Natural killer cell (primary cell): Measurements from ENCODE around the gene TGFB1. TPM values are rescaled to one million over a fixed set of nuclear protein-coding genes. Genes with fewer than 3 reads are reported as not detected.

ENCODE experiments used
- ATAC-seq, 3 donors: fragments of 150-1000 bp in 2 of 3; fragments of 200-7000 bp in 1 of 3; cut with Tn5 transposase; 1 replicate in 1 of 3; 2 replicates in 2 of 3; pipeline ENCODE4 v1.10.0; 2021; ENCODE audit warnings: mild to moderate bottlenecking in 2 of 3, moderate library complexity in 2 of 3
- DNase-seq, 2 donors: peaks; one replicate each; pipeline versions ENCODE4 v3.0.0 to v3.0.0-alpha.2; 2013 to 2021; ENCODE audit warnings: mixed read lengths in 1 of 2
- H3K27ac ChIP-seq: one replicate; pipeline ENCODE4 v1.5.1; 2013; ENCODE audit warnings: mild to moderate bottlenecking, low read length
- H3K27me3 ChIP-seq: one replicate; pipeline ENCODE4 v1.6.1; 2013; ENCODE audit warnings: low read length; ENCODE audit not compliant: control insufficient read depth, insufficient read depth
- H3K36me3 ChIP-seq: one replicate; pipeline ENCODE4 v1.6.1; 2013; ENCODE audit warnings: low read length; ENCODE audit not compliant: control insufficient read depth, insufficient read depth
- H3K4me1 ChIP-seq: one replicate; pipeline ENCODE4 v1.6.1; 2013; ENCODE audit warnings: low read length; ENCODE audit not compliant: control insufficient read depth, insufficient read depth
- H3K4me3 ChIP-seq: one replicate; pipeline ENCODE4 v1.5.1; 2013; ENCODE audit warnings: low read length
- H3K9me3 ChIP-seq: one replicate; pipeline ENCODE4 v1.6.1; 2013; ENCODE audit warnings: low read length; ENCODE audit not compliant: control insufficient read depth, insufficient read depth
- H3K27ac Mint-ChIP-seq, 2 donors: one replicate each; pipeline ENCODE4 v1.8.0; 2022; ENCODE audit warnings: mild to moderate bottlenecking in 2 of 2, mixed read lengths in 2 of 2, moderate library complexity in 1 of 2
- H3K27me3 Mint-ChIP-seq, 2 donors: one replicate each; pipeline ENCODE4 v1.8.0; 2022; ENCODE audit warnings: low read depth in 2 of 2, mixed read lengths in 2 of 2
- H3K36me3 Mint-ChIP-seq: one replicate; pipeline ENCODE4 v1.8.0; 2022; ENCODE audit warnings: mixed read lengths
- H3K4me1 Mint-ChIP-seq, 2 donors: one replicate each; pipeline ENCODE4 v1.8.0; 2022; ENCODE audit warnings: mixed read lengths in 2 of 2
- H3K4me3 Mint-ChIP-seq: one replicate; pipeline ENCODE4 v1.8.0; 2022; ENCODE audit warnings: mild to moderate bottlenecking, moderate library complexity, mixed read lengths
- H3K9me3 Mint-ChIP-seq, 2 donors: one replicate each; pipeline ENCODE4 v1.8.0; 2022; ENCODE audit warnings: mixed read lengths in 2 of 2
- WGBS: methylation state at CpG from one replicate; pipeline ENCODE4 v1.1.7; 2013; ENCODE audit warnings: missing lambda C conversion rate; ENCODE audit not compliant: insufficient coverage; 5-methylcytosine and 5-hydroxymethylcytosine counted together
- intact Hi-C: fragments of 100-400 bp; cut with micrococcal nuclease; formaldehyde crosslinking; loops from one replicate; pipeline ENCODE4 v1.14.2; 2022
- total RNA-seq, 4 donors: library from RNA; stranded (reverse); fragments of 120-200 nt in 1 of 4; gene quantifications; one replicate each; pipeline versions ENCODE4 v1.2.3 to v1.2.4, GENCODE V29; 2013 to 2022
- TF ChIP-seq, protein P1 (sequence below): fragments of 200-600 bp; IDR thresholded peaks from one replicate; pipeline ENCODE4 v1.8.0; 2022; ENCODE audit warnings: antibody characterized with exemption

Gene TGFB1
- total RNA-seq, 3 donors from 2014 or later (not counting 1 experiment from before 2014, with no cell fraction given), result 682 to 761 (median 729) TPM

DNA sequence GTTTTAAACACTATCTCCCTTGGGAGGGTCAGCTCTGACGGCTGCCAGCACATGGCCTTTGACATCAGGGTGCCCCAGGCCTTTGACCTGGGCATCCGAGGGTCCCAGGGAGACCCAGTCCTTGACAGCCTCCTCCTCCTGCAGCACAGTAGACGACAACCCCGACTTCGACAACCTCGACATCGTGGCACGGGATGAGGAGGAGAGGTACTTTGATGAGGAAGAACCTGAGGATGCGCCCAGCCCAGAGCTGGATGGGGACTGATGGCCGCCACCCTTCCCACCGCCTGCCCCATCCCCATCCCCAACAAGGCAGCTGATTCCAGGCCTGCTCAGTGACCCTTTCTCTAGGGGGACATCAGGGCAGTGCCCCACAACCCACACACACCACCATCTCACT, 31.3 kb downstream of the TGFB1 start:
- H3K9me3 ChIP-seq, result no peaks in the 10 kb centered on the region
- peak overlapping the region; percentile 91 for H3K27ac ChIP-seq
- WGBS, result 95% methylated on average over 10 of the region's 11 CpGs
- H3K36me3 ChIP-seq, result peaks cover 58% of the 10 kb centered on the region
- Mint-ChIP-seq H3K4me3 (peak overlapping the region; percentile 37), H3K36me3 (no peaks in the 10 kb centered on the region), H3K27ac (peak overlapping the region; percentile 94 to 97), H3K27me3 (no peaks in the 10 kb centered on the region), H3K9me3 (no peaks in the 10 kb centered on the region), H3K4me1 (peaks cover 53 to 76% of the 10 kb centered on the region in 2 donors)
- DNase-seq, result peak in 1 of 2 donors; percentile 29
- H3K4me3 ChIP-seq, result no peak overlapping the region
- intact Hi-C loops, result no loop called here
- H3K4me1 ChIP-seq, result peaks cover 70% of the 10 kb centered on the region
- H3K27me3 ChIP-seq, result no peaks in the 10 kb centered on the region
- TF ChIP-seq, protein P1, sequence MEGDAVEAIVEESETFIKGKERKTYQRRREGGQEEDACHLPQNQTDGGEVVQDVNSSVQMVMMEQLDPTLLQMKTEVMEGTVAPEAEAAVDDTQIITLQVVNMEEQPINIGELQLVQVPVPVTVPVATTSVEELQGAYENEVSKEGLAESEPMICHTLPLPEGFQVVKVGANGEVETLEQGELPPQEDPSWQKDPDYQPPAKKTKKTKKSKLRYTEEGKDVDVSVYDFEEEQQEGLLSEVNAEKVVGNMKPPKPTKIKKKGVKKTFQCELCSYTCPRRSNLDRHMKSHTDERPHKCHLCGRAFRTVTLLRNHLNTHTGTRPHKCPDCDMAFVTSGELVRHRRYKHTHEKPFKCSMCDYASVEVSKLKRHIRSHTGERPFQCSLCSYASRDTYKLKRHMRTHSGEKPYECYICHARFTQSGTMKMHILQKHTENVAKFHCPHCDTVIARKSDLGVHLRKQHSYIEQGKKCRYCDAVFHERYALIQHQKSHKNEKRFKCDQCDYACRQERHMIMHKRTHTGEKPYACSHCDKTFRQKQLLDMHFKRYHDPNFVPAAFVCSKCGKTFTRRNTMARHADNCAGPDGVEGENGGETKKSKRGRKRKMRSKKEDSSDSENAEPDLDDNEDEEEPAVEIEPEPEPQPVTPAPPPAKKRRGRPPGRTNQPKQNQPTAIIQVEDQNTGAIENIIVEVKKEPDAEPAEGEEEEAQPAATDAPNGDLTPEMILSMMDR, result no peak
- ATAC-seq, result no peak

DNA sequence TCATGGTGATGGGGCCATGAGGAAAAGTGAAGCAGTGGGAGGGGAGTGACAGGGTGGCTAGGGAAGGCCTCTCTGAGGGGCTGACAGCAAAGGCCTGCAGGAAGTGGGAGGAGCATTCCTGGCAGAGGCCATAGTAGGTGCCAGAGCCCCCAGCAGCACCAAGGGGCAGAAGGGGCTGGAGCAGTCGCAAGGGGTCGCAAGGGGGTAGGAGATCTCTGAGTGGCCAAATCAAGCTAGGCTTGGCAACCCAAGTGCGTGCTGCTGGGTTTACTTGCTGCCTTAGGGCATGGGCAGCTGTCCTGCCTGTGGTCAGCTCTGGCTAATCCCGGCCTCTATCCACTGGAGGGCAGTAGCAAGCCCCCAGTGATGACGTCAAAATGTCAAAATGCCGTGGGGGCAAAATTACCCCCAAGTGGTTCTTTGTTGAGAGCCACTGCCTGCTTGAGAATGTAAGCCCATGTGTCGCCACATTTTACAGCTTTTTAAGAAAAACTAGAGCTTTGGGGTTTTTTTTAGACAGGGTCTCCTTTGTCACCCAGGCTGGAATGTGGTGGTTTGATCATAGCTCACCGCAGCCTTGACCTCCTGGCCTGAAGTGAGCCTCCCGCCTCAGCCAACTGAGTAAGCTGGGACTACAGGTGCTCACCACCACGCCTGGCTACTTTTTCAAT, 32.0 kb downstream of the TGFB1 start:
- Mint-ChIP-seq H3K4me3 (peak overlapping the region; percentile 37), H3K4me1 (peaks cover 53 to 76% of the 10 kb centered on the region in 2 donors), H3K27ac (peak overlapping the region; percentile 94 to 97), H3K9me3 (no peaks in the 10 kb centered on the region), H3K27me3 (no peaks in the 10 kb centered on the region), H3K36me3 (no peaks in the 10 kb centered on the region)
- ATAC-seq, result no peak
- H3K27me3 ChIP-seq, result no peaks in the 10 kb centered on the region
- peak in 1 of 2 donors; percentile 47 for DNase-seq
- H3K27ac ChIP-seq, result peak overlapping the region; percentile 59
- no peaks in the 10 kb centered on the region for H3K9me3 ChIP-seq
- no peak overlapping the region for H3K4me3 ChIP-seq
- H3K36me3 ChIP-seq, result peaks cover 64% of the 10 kb centered on the region
- 64% methylated on average over 10 of the region's 10 CpGs for WGBS
- peaks cover 63% of the 10 kb centered on the region for H3K4me1 ChIP-seq
- intact Hi-C loops, result no loop called here
- TF ChIP-seq, protein P1, result no peak

DNA sequence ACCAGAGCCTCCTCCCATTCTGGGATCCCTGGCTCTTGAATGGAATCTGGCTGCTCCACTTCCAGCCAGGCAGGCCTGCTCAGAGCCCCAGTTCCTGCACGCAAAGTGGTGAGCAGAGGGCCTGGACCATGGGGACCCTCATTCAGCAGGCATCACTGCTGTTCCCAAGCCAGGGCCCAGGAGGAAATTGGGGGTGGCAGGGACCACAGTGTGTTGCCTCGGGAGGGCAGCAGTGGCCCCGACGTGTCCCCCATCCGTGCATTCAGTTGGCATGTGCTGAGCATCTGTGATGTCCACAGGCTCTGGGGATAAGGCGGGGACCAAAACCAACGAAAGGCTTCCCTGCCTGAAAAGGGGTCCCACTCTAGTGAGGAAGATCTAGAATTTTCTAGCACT, 32.5 kb downstream of the TGFB1 start:
- no peak for ATAC-seq
- Histone ChIP-seq H3K9me3 (no peaks in the 10 kb centered on the region), H3K27me3 (no peaks in the 10 kb centered on the region), H3K27ac (peak overlapping the region; percentile 59), H3K4me1 (peaks cover 58% of the 10 kb centered on the region), H3K4me3 (no peak overlapping the region), H3K36me3 (peaks cover 70% of the 10 kb centered on the region)
- no peaks in the 10 kb centered on the region for H3K36me3 Mint-ChIP-seq
- H3K27ac Mint-ChIP-seq, result peak overlapping the region; percentile 94 to 97
- H3K4me3 Mint-ChIP-seq, result no peak overlapping the region
- intact Hi-C loops, result no loop called here
- no peaks in the 10 kb centered on the region for H3K27me3 Mint-ChIP-seq
- DNase-seq, result no peak
- WGBS, result 78% methylated on average over 7 of the region's 7 CpGs
- peaks cover 53 to 76% of the 10 kb centered on the region in 2 donors for H3K4me1 Mint-ChIP-seq
- H3K9me3 Mint-ChIP-seq, result no peaks in the 10 kb centered on the region
- TF ChIP-seq, protein P1, result no peak

DNA sequence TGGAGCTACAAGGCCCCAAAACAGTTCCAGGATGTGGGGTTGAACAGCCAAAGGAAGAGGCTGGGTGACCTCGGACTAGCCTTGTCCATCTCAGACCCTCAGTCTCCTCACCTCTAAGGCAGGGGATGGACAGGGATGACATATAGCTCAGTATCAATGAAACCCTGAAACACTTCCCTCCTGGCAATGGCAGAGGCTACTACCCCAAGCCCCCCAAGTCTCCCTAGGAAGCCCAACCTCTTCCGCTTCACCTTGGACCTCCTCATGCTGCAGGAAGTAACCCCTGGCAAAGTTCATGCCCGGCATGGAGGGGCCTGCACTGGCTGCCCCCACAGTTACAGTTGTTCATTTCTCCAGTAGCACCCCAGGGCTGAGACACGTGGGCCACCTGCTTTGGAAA, 33.2 kb downstream of the TGFB1 start:
- peaks cover 75% of the 10 kb centered on the region for H3K36me3 ChIP-seq
- no peak overlapping the region for H3K27ac ChIP-seq
- Mint-ChIP-seq H3K9me3 (no peaks in the 10 kb centered on the region), H3K27me3 (no peaks in the 10 kb centered on the region), H3K4me3 (no peak overlapping the region), H3K4me1 (peaks cover 51 to 73% of the 10 kb centered on the region in 2 donors), H3K27ac (peak overlapping the region; percentile 13 to 94), H3K36me3 (no peaks in the 10 kb centered on the region)
- ATAC-seq (no peak), DNase-seq (no peak)
- H3K9me3 ChIP-seq, result no peaks in the 10 kb centered on the region
- peaks cover 51% of the 10 kb centered on the region for H3K4me1 ChIP-seq
- TF ChIP-seq, protein P1, result no peak
- intact Hi-C loops, result no loop called here
- no peak overlapping the region for H3K4me3 ChIP-seq
- 82% methylated on average over 4 of the region's 4 CpGs for WGBS
- no peaks in the 10 kb centered on the region for H3K27me3 ChIP-seq
